HL-60 (cell line): ENCODE data around the gene ASPDH.

Source experiments
- DNase-seq, 2 experiments: peaks; one replicate each; pipeline ENCODE4 v3.0.0-alpha.2; 2010 to 2020; ENCODE audit warnings: low read depth in 1 of 2, low spot score in 1 of 2
- H3K27ac ChIP-seq: fragments of 250-450 bp; sonication (Bioruptor Pico); replicated peaks from 2 replicates; pipeline ENCODE4 v1.5.1; 2020; ENCODE audit warnings: mild to moderate bottlenecking, moderate library complexity
- H3K27me3 ChIP-seq: fragments of 250-450 bp; sonication (Bioruptor Pico); 2 replicates; pipeline ENCODE4 v1.5.1; 2021; ENCODE audit warnings: mild to moderate bottlenecking, moderate library complexity; ENCODE audit not compliant: insufficient read depth, poor library complexity, severe bottlenecking
- H3K4me3 ChIP-seq: replicated peaks from 2 replicates; pipeline ENCODE4 v1.5.1; 2011; ENCODE audit warnings: mild to moderate bottlenecking, control low read depth, low read length; ENCODE audit not compliant: insufficient read depth
- CTCF ChIP-seq: IDR thresholded peaks from one replicate; pipeline ENCODE4 v1.5.1; 2011; ENCODE audit warnings: low read length, control low read depth, inconsistent platforms; ENCODE audit not compliant: insufficient read depth
- GABPA ChIP-seq: IDR thresholded peaks from 2 replicates; pipeline ENCODE4 v1.6.1; 2012; ENCODE audit warnings: low read depth
- POLR2AphosphoS5 ChIP-seq: IDR thresholded peaks from 2 replicates; pipeline ENCODE4 v1.6.1; 2012; ENCODE audit warnings: low read depth
- REST ChIP-seq: IDR thresholded peaks from 2 replicates; pipeline ENCODE4 v1.6.1; 2012; ENCODE audit warnings: low read depth; ENCODE audit not compliant: insufficient replicate concordance
- SPI1 ChIP-seq: IDR thresholded peaks from 2 replicates; pipeline ENCODE4 v1.6.1; 2012; ENCODE audit warnings: low read depth, mild to moderate bottlenecking, borderline replicate concordance

Gene ASPDH

GRCh38 chr19:50465000-50465399, 48.7 kb downstream of the ASPDH start:
- DNase-seq: no peak
- Histone ChIP-seq H3K4me3 (no peak overlapping the region), H3K27ac (no peak overlapping the region), H3K27me3 (no peaks in the 10 kb centered on the region)
- TF ChIP-seq POLR2AphosphoS5 (no peak), REST (no peak), SPI1 (no peak), GABPA (no peak)

- TF ChIP-seq SPI1: no peak
- Histone ChIP-seq H3K27ac (no peak overlapping the region), H3K4me3 (no peak overlapping the region), H3K27me3 (no peaks in the 10 kb centered on the region)
- DNase-seq: no peak
Measured at GRCh38 chr19:50464348-50464747, 49.4 kb downstream of the ASPDH start.

GRCh38 chr19:50462970-50463369, 50.7 kb downstream of the ASPDH start:
- TF ChIP-seq POLR2AphosphoS5 (no peak), GABPA (no peak), SPI1 (no peak), CTCF (no peak), REST (no peak)
- Histone ChIP-seq H3K27ac (no peak overlapping the region), H3K4me3 (no peak overlapping the region), H3K27me3 (no peaks in the 10 kb centered on the region)
- DNase-seq: no peak
